Large intestine (tissue), 3 donors: ENCODE data around the gene CDC42EP5. TPM values are rescaled to one million over a fixed set of nuclear protein-coding genes. Genes with fewer than 3 reads are reported as not detected.

Source experiments
- DNase-seq, 2 donors: peaks; one replicate each; pipeline versions ENCODE4 v3.0.0 to v3.0.0-alpha.2; 2013
- H3K27ac ChIP-seq: one replicate; pipeline ENCODE4 v1.5.1; 2013; ENCODE audit warnings: low read length
- H3K27me3 ChIP-seq: 2 replicates; pipeline ENCODE4 v1.6.1; 2013; ENCODE audit warnings: low read length; ENCODE audit not compliant: control insufficient read depth, insufficient read depth
- H3K36me3 ChIP-seq: 2 replicates; pipeline ENCODE4 v1.6.1; 2013; ENCODE audit warnings: low read length; ENCODE audit not compliant: control insufficient read depth, insufficient read depth
- H3K4me1 ChIP-seq: one replicate; pipeline ENCODE4 v1.6.1; 2013; ENCODE audit warnings: low read length; ENCODE audit not compliant: control insufficient read depth, insufficient read depth
- H3K4me3 ChIP-seq: one replicate; pipeline ENCODE4 v1.5.1; 2013; ENCODE audit warnings: low read length
- H3K9me3 ChIP-seq: one replicate; pipeline ENCODE4 v1.6.1; 2013; ENCODE audit warnings: mild to moderate bottlenecking, low read depth, low read length, moderate library complexity; ENCODE audit not compliant: control insufficient read depth
- WGBS: methylation state at CpG from one replicate; pipeline ENCODE4 v1.1.5; 2013; ENCODE audit warnings: low lambda C conversion rate; ENCODE audit not compliant: insufficient coverage; 5-methylcytosine and 5-hydroxymethylcytosine counted together
- polyA plus RNA-seq: library from polyadenylated mRNA; unstranded; fragments of 120-200 nt; gene quantifications from one replicate; pipeline ENCODE4 v1.2.1, GENCODE V29; 2013

The CDC42EP5 gene
- polyA plus RNA-seq, 1 donor = 161 TPM

- 94% methylated on average over 9 of the region's 42 CpGs for WGBS
- H3K27ac ChIP-seq = no peak overlapping the region
- no peaks in the 10 kb centered on the region for H3K27me3 ChIP-seq
- H3K4me1 ChIP-seq = peaks cover 17% of the 10 kb centered on the region
- H3K4me3 ChIP-seq = no peak overlapping the region
- no peak for DNase-seq
- peaks cover 89% of the 10 kb centered on the region for H3K36me3 ChIP-seq
- H3K9me3 ChIP-seq = no peaks in the 10 kb centered on the region
Observed at GRCh38 chr19:54457773-54458647, 15.1 kb downstream of the CDC42EP5 start.

- no peak overlapping the region for H3K4me3 ChIP-seq
- no peaks in the 10 kb centered on the region for H3K27me3 ChIP-seq
- no CpG with 5 or more reads among the region's 51 CpGs for WGBS
- peaks cover 5% of the 10 kb centered on the region for H3K4me1 ChIP-seq
- no peak for DNase-seq
- no peaks in the 10 kb centered on the region for H3K9me3 ChIP-seq
- H3K27ac ChIP-seq = no peak overlapping the region
- H3K36me3 ChIP-seq = peaks cover 96% of the 10 kb centered on the region
Observed at GRCh38 chr19:54456423-54457373, 16.4 kb downstream of the CDC42EP5 start.

- no CpG with 5 or more reads among the region's 40 CpGs for WGBS
- peaks cover 97% of the 10 kb centered on the region for H3K36me3 ChIP-seq
- no peak for DNase-seq
- peaks cover 7% of the 10 kb centered on the region for H3K4me1 ChIP-seq
- H3K27ac ChIP-seq = no peak overlapping the region
- H3K27me3 ChIP-seq = no peaks in the 10 kb centered on the region
- no peaks in the 10 kb centered on the region for H3K9me3 ChIP-seq
- H3K4me3 ChIP-seq = no peak overlapping the region
Observed at GRCh38 chr19:54455786-54456422, 17.2 kb downstream of the CDC42EP5 start.

GRCh38 chr19:54454781-54455675 lies 18.1 kb downstream of the CDC42EP5 start:
- Histone ChIP-seq H3K27me3 (no peaks in the 10 kb centered on the region), H3K4me3 (no peak overlapping the region), H3K36me3 (peaks cover 93% of the 10 kb centered on the region), H3K4me1 (peaks cover 16% of the 10 kb centered on the region), H3K9me3 (no peaks in the 10 kb centered on the region), H3K27ac (no peak overlapping the region)
- 100% methylated on average over 1 of the region's 33 CpGs for WGBS
- no peak for DNase-seq

GRCh38 chr19:54453921-54454780 lies 18.9 kb downstream of the CDC42EP5 start:
- DNase-seq = no peak
- WGBS = no CpG with 5 or more reads among the region's 31 CpGs
- Histone ChIP-seq H3K27me3 (no peaks in the 10 kb centered on the region), H3K9me3 (no peaks in the 10 kb centered on the region), H3K27ac (no peak overlapping the region), H3K4me1 (peaks cover 11% of the 10 kb centered on the region), H3K36me3 (peaks cover 84% of the 10 kb centered on the region), H3K4me3 (no peak overlapping the region)

GRCh38 chr19:54452626-54453025 lies 20.5 kb downstream of the CDC42EP5 start:
- H3K27ac ChIP-seq = no peak overlapping the region
- peaks cover 11% of the 10 kb centered on the region for H3K4me1 ChIP-seq
- H3K36me3 ChIP-seq = peaks cover 69% of the 10 kb centered on the region
- WGBS = no CpG with 5 or more reads among the region's 11 CpGs
- DNase-seq = no peak
- H3K27me3 ChIP-seq = no peaks in the 10 kb centered on the region
- no peaks in the 10 kb centered on the region for H3K9me3 ChIP-seq
- H3K4me3 ChIP-seq = no peak overlapping the region

GRCh38 chr19:54451997-54452396 lies 21.1 kb downstream of the CDC42EP5 start:
- no CpG with 5 or more reads among the region's 11 CpGs for WGBS
- Histone ChIP-seq H3K9me3 (no peaks in the 10 kb centered on the region), H3K27me3 (no peaks in the 10 kb centered on the region), H3K4me1 (peaks cover 17% of the 10 kb centered on the region), H3K27ac (no peak overlapping the region), H3K36me3 (peaks cover 64% of the 10 kb centered on the region), H3K4me3 (no peak overlapping the region)
- DNase-seq = no peak

- H3K27me3 ChIP-seq = no peaks in the 10 kb centered on the region
- H3K4me3 ChIP-seq = no peak overlapping the region
- no peak overlapping the region for H3K27ac ChIP-seq
- peaks cover 22% of the 10 kb centered on the region for H3K4me1 ChIP-seq
- no peak for DNase-seq
- H3K9me3 ChIP-seq = no peaks in the 10 kb centered on the region
- WGBS = 70% methylated on average over 2 of the region's 9 CpGs
- peaks cover 58% of the 10 kb centered on the region for H3K36me3 ChIP-seq
Observed at GRCh38 chr19:54451331-54451871, 21.7 kb downstream of the CDC42EP5 start.

GRCh38 chr19:54449701-54450069 lies 23.4 kb downstream of the CDC42EP5 start:
- Histone ChIP-seq H3K4me3 (peak overlapping the region; percentile 62), H3K9me3 (no peaks in the 10 kb centered on the region), H3K4me1 (peaks cover 32% of the 10 kb centered on the region), H3K27ac (peak overlapping the region; percentile 100), H3K36me3 (peaks cover 41% of the 10 kb centered on the region), H3K27me3 (no peaks in the 10 kb centered on the region)
- 0% methylated on average over 6 of the region's 21 CpGs for WGBS
- no peak for DNase-seq
